ENCODE results near the gene SATB2.

Gene SATB2

DNA sequence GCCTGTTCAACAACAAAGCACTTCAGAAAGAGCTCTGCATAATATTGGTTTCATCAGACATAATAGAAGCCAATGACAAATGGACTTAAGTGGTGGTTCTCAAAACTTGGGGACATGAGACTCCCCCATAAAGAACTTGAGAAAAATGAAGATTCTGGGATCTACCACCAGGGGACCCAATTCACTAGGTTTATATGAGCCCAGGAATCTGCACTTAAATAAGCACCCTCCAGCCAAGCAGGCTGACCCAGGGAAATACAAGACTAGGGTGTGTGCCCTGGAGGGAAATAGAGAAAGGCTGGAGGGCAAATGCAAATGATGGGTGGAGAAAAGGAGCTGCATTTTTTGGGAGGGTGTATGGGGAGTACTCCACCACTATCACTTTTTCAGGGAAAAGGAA lies 52.5 kb downstream of the SATB2 start:
- peak; percentile 47 for DNase-seq (ENCODE audit: low read depth, low spot score)

DNA sequence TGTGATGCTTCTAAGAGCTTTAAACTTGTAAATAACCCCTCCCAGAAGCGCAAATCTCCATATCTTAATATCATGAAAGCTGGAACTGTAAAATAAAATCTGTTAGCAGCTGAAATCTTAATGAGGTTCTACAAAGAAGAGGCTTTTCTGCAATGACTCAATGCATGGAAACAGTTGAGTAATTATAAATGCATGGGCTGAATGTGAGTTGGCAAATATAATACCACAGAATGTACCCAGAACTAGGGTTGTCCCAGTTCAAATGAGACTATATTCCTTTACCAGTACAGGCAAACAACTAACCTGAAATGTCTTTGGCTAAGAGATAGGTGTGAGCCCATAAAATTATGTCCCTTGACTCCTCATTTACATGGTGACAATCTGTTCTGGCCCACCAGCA lies 52.9 kb downstream of the SATB2 start:
- no peak for DNase-seq (ENCODE audit: low read depth, low spot score)

DNA sequence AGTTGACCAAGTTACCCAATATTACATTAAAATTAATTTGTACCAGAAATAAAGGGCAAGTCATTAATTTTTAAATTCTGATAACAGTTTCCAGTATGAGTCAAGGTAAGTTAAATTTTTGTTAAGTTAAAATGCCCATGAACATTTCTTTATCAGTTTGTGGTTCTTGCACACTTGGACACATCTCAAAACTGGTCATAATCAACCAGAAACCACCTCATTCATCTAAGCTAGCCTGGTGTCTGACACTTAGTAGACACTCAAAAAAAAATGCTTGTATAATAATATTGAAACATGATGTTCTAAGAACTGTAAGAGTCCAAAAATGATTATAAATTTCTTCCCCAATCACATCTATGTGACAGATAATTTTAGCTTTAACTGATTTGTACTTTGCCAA lies 62.4 kb downstream of the SATB2 start:
- no peak for DNase-seq (ENCODE audit: low read depth, low spot score)

DNA sequence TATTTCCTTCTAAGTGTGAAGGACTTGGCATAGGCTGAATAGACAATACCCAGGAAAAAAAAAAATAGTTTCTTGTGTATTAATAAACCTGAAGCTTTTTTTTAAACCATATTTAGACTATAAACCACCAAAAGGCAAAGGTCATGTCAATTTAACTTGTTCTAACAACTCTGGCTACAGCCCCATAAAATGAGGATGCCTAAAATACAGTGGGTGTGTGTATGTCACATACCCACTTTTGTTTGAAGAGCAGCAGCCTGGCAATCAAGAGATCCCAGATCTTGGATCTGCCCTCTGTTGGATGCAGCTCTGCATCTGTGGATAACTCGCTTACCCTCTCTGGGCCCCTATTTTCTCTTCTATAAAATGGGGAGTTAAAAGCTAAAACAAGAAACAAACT lies 65.4 kb downstream of the SATB2 start:
- DNase-seq (ENCODE audit: low read depth, low spot score), result no peak

DNA sequence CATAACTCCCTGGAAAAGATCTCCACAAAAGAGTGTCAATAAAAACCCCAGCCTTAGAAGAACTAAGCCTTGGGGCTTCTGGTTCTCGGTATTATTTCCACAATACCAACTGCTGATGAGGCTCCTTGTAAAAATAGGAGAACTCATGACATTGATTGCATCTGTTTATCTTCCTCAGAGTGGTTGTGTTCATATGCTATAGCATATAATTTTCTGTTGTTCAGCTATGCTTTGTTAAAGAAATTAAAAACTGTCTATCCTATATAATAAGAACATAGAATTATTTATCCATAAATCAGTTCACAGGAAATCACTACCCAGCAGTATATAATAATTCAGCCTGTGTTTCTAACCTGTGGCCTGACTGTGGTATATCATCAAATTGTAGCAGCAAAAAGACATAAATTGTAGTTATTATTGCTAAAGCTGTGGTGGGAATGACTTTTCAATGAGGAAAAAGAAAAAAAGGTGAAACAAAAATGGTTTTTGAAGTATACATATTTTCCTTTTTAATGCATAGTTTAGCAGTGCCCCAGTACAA lies 68.9 kb downstream of the SATB2 start:
- no peak for DNase-seq (ENCODE audit: low read depth, low spot score)

DNA sequence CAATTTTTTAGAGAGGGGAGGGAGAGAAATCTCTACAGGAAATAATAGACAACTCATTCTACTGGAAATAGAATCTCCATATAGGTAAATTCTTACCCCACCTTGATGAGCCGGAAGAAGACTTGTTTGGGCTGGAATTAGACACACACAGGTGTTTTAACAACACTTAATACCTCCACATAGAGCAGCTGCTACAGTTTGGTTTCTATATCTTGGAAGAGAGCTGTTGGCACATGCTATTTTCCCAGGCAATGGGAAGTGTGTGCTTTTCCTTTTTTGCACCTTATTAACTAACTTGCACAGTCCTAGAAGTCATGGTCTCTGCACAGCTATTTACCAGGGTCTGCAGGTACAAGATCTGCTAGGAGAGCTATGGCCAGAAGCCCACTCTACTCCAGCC lies 73.7 kb downstream of the SATB2 start:
- no peak for DNase-seq (ENCODE audit: low read depth, low spot score)

DNA sequence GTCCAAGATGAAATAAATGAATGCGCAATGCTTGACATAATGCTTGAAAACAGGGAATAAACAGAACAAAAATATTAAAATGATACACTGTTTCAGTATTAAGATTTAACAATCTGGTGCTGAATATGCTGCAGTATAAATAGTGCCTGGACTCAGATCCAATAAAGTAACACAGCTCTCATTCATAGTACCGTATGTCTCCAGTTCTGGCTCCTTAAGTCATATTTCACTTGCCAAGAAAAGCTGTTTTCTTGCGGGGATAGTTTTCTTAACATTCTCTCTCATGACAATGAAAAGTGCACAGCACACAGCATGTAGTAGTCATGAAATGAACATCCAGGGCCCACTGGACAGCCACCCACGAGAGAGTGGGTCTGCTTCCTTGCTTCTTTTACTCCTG lies 74.7 kb downstream of the SATB2 start:
- no peak for DNase-seq (ENCODE audit: low read depth, low spot score)

DNA sequence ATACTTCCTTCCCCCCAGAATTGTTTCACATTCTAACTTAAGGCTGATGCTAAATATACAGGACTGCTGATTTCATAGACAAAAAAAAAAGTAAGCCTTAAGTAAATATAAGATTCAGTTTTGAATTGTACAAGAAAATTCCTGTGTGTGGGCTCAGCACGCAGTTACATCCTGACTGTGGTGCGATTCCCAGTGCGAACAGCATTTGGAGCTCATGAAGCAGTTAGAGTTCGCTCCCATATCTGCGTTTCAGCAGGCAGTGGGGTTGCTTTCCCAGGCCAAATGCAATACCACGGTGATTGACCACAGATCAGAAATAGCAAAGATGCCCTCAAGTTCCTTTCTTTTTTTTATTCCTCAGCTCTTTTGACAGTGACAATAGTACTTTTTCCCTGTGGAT lies 75.6 kb downstream of the SATB2 start:
- DNase-seq (ENCODE audit: low read depth, low spot score), result no peak

DNA sequence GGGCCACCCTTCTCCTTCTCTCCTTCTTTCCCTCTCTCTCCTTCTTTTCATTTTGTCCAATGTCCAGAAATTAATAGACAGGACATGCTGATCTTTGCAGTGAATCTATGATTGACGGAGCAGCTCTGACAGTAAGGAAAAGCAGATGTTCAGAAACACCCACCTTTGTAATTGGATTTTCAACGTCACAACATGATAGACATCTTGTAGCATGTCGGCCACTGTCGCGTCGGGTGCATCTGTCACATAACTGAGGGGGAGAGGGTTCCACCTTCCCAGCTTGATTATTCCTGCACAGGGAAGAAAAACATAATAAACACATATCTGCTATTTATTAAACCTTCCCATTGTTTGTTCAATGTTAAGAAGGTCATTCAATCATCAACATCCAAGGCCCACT lies 76.2 kb downstream of the SATB2 start:
- no peak for DNase-seq (ENCODE audit: low read depth, low spot score)

DNA sequence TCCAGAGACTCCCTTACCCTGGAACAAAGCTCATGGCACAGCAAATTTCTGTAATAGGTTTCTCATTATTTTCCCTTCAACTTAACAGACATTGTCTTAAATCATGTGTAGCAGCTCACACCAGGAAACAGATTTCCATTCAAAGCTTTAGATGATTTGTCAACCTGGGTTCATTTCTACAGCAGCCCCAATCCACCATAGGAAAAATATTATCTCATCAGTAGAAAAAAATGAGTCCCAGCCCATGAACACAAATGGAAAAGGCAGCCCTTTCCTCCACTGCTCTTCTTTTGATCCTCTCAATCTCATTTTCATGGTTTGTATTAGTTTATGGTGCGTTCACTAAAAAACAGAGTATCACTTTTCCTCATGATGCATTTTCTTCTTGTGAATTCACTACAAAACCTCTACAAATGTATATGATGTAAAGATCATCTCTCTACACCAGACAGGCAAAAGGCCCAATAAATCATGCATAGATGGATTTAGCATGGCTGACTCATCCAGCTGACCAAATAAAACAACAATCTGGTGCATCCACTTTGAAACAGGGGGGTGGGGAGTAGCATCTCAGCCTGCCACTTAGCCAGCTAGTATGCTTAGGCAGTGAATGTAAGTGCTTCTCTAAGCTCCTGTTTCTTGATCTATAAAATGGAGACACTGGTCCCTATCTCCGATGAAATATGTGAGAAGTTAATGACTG lies 78.6 kb downstream of the SATB2 start:
- no peak for DNase-seq (ENCODE audit: low read depth, low spot score)

DNA sequence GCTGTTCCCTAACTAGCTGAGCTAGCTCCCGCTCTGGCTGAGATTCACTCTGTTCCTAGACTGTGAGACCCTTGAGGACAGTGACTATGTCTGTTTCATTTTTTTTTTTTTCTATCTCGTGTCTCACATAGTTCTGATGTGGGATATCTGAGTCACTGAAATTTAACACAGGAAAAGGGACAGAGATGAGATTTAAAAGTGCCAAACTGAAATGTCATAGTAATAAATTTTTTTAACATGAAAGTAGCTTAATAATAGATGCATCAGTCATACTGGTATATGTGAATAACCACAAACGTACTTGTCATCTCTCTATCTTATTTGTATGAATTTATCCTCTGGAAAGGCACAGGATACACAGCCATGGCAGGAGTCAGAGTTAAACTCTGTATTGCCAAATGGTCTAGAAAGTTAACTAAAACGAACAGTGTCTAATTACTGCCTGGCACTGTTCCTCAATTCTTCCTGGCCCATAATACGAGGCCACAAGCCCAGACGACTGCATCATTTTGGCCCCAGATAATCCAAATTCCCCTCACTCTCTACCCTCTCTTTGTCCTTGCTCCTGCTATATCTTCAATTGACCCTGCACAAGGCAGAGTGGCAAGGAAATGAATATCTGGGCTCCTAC lies 87.5 kb downstream of the SATB2 start:
- no peak for DNase-seq (ENCODE audit: low read depth, low spot score)

DNA sequence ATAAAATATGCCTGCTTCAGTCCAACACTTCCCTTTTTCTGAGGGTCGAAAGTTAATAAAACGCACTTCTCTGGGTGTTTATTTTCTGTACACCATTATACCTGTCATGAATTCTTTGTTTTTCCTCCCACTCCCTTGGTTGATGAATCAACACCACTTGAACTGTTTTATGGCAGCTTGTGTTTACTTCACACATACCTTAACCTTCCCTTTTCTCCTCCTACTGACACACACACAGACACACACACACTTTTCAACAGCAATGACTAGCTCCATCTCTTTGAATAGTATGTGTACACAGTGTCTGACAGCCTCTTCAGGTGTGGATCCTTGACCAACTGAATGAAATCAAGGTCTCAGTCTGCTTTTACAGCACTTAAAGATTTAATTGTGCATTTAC lies 91.3 kb downstream of the SATB2 start:
- peak; percentile 6 for DNase-seq (ENCODE audit: low read depth, low spot score)

DNA sequence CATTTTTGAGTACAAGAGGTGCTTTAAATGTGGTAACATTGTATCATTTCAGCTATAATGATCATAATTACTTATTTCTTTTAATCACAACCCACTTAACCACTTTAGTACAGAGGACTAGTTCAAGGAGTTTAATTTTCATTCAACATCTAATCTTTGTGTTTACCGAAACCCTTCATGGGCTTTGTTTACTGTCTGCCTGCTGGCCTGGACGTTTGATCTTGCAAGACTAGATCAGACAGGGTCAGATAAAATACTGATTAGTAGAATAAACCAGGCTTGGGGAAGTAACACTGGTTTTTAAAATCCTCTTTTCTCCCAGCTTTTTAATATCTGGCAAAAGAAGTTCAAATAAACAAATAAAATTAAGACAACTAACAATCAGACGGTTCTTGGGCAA lies 93.6 kb downstream of the SATB2 start:
- DNase-seq (ENCODE audit: low read depth, low spot score), result no peak

DNA sequence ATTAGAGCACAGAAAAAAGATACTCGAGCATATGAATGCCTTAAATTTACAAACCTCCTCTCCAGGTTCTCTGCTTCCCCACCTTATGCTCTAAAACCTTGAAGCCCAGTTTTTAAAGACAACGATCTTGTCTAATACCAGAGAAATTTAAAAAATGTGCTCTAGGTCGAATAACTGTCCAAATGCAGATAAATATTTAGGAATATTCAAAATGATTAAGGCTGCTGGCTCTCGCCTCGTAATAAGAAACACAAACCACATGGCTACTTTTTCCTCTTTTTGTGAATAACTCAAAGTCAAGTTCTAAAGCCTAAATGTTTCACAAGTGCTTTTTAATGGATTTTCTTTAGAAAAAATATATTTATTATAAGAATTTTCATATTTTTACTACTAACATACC lies 101.3 kb downstream of the SATB2 start:
- DNase-seq (ENCODE audit: low read depth, low spot score), result no peak

DNA sequence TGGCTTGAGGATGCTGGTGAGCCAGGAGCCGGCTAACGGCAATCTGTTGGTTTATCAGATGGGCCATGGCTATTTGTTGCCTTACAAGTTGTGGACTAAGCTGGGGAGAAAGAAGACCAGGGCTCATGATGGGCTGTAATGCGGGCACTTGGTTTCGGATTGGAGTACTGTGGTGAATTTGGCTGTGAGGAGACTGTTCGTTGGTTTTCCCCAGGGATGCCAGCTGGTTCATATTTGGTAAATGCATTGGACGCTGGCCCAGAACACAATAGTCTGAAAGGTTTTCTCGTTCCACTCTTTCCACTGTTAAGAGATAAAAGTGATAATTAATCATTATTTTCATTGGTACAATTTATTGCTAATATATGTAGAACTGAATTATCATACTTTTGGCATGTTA lies 108.9 kb downstream of the SATB2 start:
- DNase-seq (ENCODE audit: low read depth, low spot score), result no peak

DNA sequence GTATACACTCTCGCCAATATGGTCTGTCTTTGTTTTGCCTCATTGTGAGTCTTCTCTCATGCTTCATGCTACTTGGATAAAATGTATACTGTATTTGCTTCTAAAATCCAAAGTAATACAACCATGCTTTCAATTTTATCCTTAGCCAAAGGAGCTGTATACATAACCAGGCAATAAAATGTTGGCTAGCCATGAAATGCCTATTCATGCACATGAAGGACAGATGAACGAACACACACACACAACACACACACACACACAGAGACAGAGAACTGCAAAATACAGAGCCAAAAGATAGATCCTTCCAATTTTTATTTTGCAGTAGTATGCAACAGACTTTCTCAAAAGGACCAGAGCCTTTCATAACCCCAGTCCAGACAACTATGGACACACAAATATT lies 113.7 kb downstream of the SATB2 start:
- DNase-seq (ENCODE audit: low read depth, low spot score), result no peak

DNA sequence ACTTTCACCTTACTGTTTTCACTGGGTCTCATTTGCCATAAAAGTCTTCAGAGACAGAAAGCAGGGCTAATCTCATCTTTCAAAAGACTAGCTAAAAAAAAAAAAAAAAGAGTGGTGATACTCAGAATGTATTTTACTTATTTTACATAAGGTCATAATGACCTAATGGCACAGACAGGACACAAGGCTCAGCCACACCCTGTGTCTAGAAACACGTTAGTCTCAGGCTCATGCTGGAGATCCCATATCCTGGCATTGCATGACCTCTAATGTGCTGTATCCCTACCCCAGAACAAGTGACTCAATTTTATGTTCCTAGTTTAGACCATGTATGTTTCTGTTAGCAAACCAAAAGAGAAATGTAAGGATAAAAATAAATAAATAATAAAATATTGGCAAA lies 115.4 kb downstream of the SATB2 start:
- no peak for DNase-seq (ENCODE audit: low read depth, low spot score)

DNA sequence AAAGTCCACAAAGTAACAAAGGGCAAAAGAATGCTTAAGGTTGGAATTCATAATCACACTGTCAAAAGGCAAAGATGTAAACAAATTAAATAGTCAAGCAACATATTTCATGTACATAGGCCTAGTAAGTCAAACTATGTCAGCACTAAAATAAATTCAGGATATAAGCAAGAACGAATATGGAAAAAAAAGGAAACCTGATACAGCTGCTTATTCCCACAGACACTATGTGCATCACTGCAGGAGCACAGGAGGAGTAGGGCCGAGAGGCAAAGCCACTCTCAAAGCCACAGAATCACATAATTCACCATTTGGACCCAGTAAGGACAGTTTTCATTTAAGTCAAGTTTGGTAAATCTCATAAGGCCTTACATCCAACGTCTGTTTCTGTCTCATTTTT lies 116.6 kb downstream of the SATB2 start:
- DNase-seq (ENCODE audit: low read depth, low spot score), result no peak

DNA sequence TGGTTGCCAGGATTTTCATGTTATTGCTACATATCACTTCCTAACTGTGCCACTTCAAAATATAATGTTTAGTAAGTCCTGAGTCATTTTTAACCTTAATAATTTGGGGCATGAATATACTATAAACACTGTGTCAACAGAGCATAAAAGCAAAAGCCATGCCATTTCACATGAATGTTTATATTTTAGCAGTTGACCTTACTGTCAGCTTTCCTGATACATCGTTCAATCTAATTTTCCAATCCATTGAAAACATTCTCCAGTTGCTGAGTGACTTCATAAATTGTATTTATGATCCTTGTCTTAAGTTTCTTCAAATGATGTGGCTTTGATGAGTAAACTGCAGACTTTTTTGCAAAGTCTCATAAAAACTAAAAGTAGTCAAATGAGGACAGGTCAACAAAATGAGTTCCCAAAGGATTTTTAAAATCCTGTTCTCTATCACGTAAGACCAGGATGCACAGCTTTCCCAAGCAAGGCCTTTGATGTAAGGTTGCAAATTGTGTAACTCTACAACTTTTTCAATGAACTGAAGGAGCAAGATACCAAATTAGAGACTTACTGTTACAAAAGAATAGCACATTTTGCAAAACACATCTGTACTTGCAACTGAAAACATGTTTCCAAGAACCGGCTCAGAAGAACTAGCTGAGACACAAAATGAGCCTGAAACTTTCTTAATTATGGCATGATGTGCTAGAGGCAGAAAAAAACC lies 117.7 kb downstream of the SATB2 start:
- DNase-seq (ENCODE audit: low read depth, low spot score), result no peak

DNA sequence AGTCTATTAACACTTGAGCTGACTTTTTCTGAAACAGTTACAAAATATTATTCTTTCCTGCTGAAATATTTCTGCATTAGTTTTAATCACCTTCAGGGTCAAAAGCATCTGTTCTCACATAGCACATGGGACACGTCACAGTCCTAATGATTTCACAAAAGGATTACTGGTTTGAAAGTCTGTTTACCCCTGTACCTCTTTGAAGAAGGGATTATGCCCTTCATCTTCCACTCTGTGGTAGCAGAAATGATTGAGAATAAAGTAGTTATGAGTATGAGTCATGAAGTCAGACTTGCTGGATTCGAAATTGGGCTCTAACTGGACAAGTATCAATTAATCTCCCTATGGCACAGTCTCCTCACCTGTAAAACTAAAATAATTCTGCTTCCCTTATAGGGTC lies 121.2 kb downstream of the SATB2 start:
- no peak for DNase-seq (ENCODE audit: low read depth, low spot score)

DNA sequence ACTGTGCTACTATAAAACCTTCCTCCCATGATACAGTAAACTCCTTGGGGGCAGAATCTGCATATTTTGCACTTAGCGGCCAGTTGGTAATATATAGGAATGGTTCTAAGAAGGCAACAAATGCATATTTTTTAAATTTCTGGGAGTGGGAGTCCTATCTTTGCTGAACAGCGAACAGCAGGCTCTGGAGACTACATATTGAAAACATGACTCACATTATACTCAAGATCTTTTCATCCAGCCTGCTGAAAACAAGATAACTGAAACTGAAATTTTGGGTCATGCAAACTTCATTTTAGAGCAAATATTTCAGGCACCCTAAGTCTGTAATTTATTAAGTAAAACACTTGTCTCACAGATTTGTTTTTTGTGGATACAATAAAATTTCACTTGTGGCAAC lies 122.2 kb downstream of the SATB2 start:
- no peak for DNase-seq (ENCODE audit: low read depth, low spot score)

DNA sequence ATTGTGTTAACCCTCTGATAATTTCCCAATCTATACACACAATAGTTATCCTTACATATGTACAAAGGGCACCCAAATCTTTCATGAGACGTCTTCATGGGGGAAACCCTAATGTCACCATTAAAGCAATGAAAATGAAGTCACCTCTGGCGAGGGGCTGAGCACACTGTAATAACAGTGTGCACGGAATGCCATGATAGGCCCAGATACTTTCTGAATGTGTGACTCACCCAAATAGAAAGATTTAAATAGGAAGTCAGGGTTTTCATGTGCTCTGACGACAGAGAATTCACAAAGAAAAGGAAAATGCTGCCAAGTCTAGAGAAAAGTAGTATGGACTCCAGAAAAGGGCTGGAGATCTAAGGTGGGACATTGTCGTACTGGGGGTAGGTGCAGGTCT lies 128.3 kb downstream of the SATB2 start:
- DNase-seq (ENCODE audit: low read depth, low spot score), result no peak

DNA sequence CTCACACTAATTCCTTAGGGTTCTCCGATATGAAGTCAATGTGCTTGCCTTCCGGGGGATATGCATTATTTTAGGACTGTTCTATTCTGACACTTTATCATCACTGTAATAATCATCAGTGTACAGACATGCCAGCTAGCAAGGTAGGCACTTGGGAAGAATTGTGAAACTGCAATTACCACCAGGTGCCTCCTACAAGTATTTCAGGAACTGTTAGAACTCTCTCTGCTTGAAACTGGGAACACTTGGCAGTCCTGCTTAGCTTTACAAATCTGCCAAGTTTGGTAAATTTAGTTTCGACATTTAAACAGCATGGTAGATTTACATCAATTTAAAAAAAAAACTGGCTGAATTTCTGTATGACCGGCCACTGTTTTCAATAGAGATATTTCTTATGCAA lies 128.7 kb downstream of the SATB2 start:
- DNase-seq (ENCODE audit: low read depth, low spot score), result no peak

Data from ELF-1 (cell line).